Mammary epithelial cell (primary cell): ENCODE results near the gene IPO9.

Experiments
- CTCF ChIP-seq, 2 donors: IDR thresholded peaks in 1 of 2; conservative IDR thresholded peaks in 1 of 2; 2 replicates each; pipeline ENCODE4 v1.5.1; 2011 to 2012; ENCODE audit warnings: inconsistent platforms in 2 of 2, low read length in 2 of 2, mild to moderate bottlenecking in 2 of 2, control low read depth in 1 of 2, low read depth in 1 of 2; ENCODE audit not compliant: insufficient read depth in 1 of 2; ENCODE audit errors: extremely low read depth in 1 of 2
- EZH2 ChIP-seq: IDR thresholded peaks from 2 replicates; pipeline ENCODE4 v1.6.1; 2012; ENCODE audit warnings: low read length, inconsistent platforms, borderline replicate concordance

- TF ChIP-seq CTCF (conservative IDR thresholded peaks at IDR 0.05 in 1 of 2, IDR thresholded peaks at IDR 0.05 in 1 of 2; ENCODE audit: extremely low read depth in 1 of 2, insufficient read depth in 1 of 2, low read depth in 1 of 2, low read length in 2 of 2) (no peak), EZH2 (no peak)
Measured at GRCh38 chr1:201885531-201886075, 56.6 kb downstream of the IPO9 start.
